SU-DHL-6 (cell line): ENCODE measurements around the gene SMC1A.
A peak's percentile ranks its signal among the peaks of the same experiment; 100 is the strongest.
"Not testable (repeated sequence)": the region's sequence is repeated elsewhere in the genome, so short reads cannot be mapped to it uniquely, and the experiment has no call there.

Experiments used
- H2AFZ ChIP-seq: fragments of 200-600 bp; sonication (generic); 2 replicates; pipeline ENCODE4 v1.6.1; 2014; ENCODE audit warnings: low read depth, mild to moderate bottlenecking, moderate library complexity, mixed read lengths, antibody characterized with exemption, low read length; ENCODE audit not compliant: severe bottlenecking
- H3F3A ChIP-seq: fragments of 200-600 bp; shearing (Covaris generic); 2 replicates; pipeline ENCODE4 v1.6.0; 2016; ENCODE audit warnings: antibody characterized with exemption, mild to moderate bottlenecking; ENCODE audit not compliant: insufficient read depth
- H3K27ac ChIP-seq: fragments of 200-600 bp; sonication (generic); 2 replicates; pipeline ENCODE4 v1.5.1; 2016; ENCODE audit warnings: low read depth, mild to moderate bottlenecking, low read length, moderate library complexity, mixed read lengths
- H3K27me3 ChIP-seq: fragments of 200-600 bp; sonication (generic), shearing (Covaris generic); 2 replicates; pipeline ENCODE4 v1.6.0; 2014; ENCODE audit warnings: mild to moderate bottlenecking, low read length
- H3K36me3 ChIP-seq: fragments of 200-600 bp; sonication (generic); 2 replicates; pipeline ENCODE4 v1.6.1; 2014; ENCODE audit warnings: mild to moderate bottlenecking, low read length, mixed read lengths
- H3K4me2 ChIP-seq: fragments of 300-600, 200-600 bp; shearing (Covaris generic), sonication (generic); 2 replicates; pipeline ENCODE4 v1.6.0; 2014; ENCODE audit warnings: low read length, low read depth, mild to moderate bottlenecking; ENCODE audit not compliant: poor library complexity, severe bottlenecking
- H3K4me3 ChIP-seq: fragments of 200-600 bp; sonication (generic); 2 replicates; pipeline ENCODE4 v1.5.1; 2014; ENCODE audit warnings: antibody characterized with exemption, low read length, mild to moderate bottlenecking, mixed read lengths; ENCODE audit not compliant: insufficient read depth, poor library complexity, severe bottlenecking
- H3K79me2 ChIP-seq: fragments of 200-600 bp; sonication (generic); 2 replicates; pipeline ENCODE4 v1.6.1; 2014; ENCODE audit warnings: mild to moderate bottlenecking, low read length, moderate library complexity; ENCODE audit not compliant: insufficient read depth
- H3K9ac ChIP-seq: fragments of 200-600 bp; sonication (generic); 2 replicates; pipeline ENCODE4 v1.7.0; 2014; ENCODE audit warnings: mild to moderate bottlenecking, low read length
- H3K9me2 ChIP-seq: fragments of 200-600 bp; sonication (generic); replicated peaks from 2 replicates; pipeline ENCODE4 v1.6.1; 2014; ENCODE audit warnings: low read length; ENCODE audit not compliant: insufficient read depth
- H3K9me3 ChIP-seq: fragments of 200-600 bp; sonication (generic); 2 replicates; pipeline ENCODE4 v1.6.1; 2014; ENCODE audit warnings: low read length, mixed read lengths; ENCODE audit not compliant: insufficient read depth
- H4K20me1 ChIP-seq: fragments of 200-600 bp; sonication (generic); 2 replicates; pipeline ENCODE4 v1.6.1; 2014; ENCODE audit warnings: low read depth, mild to moderate bottlenecking, antibody characterized with exemption, low read length, moderate library complexity, mixed read lengths
- EZH2phosphoT487 ChIP-seq: fragments of 200-600 bp; sonication (generic), shearing (Covaris generic); conservative IDR thresholded peaks from 2 replicates; pipeline ENCODE4 v1.6.1; 2018; ENCODE audit warnings: mild to moderate bottlenecking, antibody characterized with exemption, low read length, moderate library complexity, mixed read lengths
- TF ChIP-seq, protein P1 (sequence below): fragments of 200-600 bp; sonication (generic); IDR thresholded peaks from one replicate; pipeline ENCODE4 v1.5.1; 2017; ENCODE audit warnings: antibody characterized with exemption, mild to moderate bottlenecking, low read length, moderate library complexity; ENCODE audit not compliant: insufficient read depth, poor library complexity, severe bottlenecking

The SMC1A gene

GRCh38 chrX:53422086-53422860, at the start of gene SMC1A:
Gene SMC1A, minus strand, starts transcription at chrX:53422654. Its CDS starts 54 bp downstream, at chrX:53422600.
- no peaks in the 10 kb centered on the region for H3K27me3 ChIP-seq
- H3K27ac ChIP-seq: peak within 1 kb of the TSS; percentile 97
- H3F3A ChIP-seq: 0 out of 2 replicates have a peak, but pooled peaks cover 3% of the 10 kb centered on the region
- TF ChIP-seq, protein P1, sequence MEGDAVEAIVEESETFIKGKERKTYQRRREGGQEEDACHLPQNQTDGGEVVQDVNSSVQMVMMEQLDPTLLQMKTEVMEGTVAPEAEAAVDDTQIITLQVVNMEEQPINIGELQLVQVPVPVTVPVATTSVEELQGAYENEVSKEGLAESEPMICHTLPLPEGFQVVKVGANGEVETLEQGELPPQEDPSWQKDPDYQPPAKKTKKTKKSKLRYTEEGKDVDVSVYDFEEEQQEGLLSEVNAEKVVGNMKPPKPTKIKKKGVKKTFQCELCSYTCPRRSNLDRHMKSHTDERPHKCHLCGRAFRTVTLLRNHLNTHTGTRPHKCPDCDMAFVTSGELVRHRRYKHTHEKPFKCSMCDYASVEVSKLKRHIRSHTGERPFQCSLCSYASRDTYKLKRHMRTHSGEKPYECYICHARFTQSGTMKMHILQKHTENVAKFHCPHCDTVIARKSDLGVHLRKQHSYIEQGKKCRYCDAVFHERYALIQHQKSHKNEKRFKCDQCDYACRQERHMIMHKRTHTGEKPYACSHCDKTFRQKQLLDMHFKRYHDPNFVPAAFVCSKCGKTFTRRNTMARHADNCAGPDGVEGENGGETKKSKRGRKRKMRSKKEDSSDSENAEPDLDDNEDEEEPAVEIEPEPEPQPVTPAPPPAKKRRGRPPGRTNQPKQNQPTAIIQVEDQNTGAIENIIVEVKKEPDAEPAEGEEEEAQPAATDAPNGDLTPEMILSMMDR: no peak
- TF ChIP-seq EZH2phosphoT487: no peak
- no peaks in the 10 kb centered on the region; the same call in 1 of the 2 replicates for H3K36me3 ChIP-seq
- H3K9me2 ChIP-seq: no peaks in the 10 kb centered on the region
- peaks cover 47% of the 10 kb centered on the region for H3K79me2 ChIP-seq
- H2AFZ ChIP-seq: no peak within 1 kb of the TSS
- peak within 1 kb of the TSS; percentile 95 for H3K9ac ChIP-seq
- H4K20me1 ChIP-seq: peaks cover 4% of the 10 kb centered on the region; the same call in 1 of the 2 replicates
- H3K4me2 ChIP-seq: peak within 1 kb of the TSS; percentile 90
- H3K9me3 ChIP-seq: no peaks in the 10 kb centered on the region
- peak within 1 kb of the TSS; percentile 83 for H3K4me3 ChIP-seq

- H3K36me3 ChIP-seq: no peaks in the 10 kb centered on the region
- no peak for TF ChIP-seq EZH2phosphoT487
- TF ChIP-seq, protein P1: no peak
- no peak overlapping the region for H3K27ac ChIP-seq
- H3K9me2 ChIP-seq: no peaks in the 10 kb centered on the region
- no peaks in the 10 kb centered on the region for H3K79me2 ChIP-seq
- H3K4me3 ChIP-seq: no peak overlapping the region
- H4K20me1 ChIP-seq: no peaks in the 10 kb centered on the region
- no peak overlapping the region for H3K9ac ChIP-seq
- no peak overlapping the region for H2AFZ ChIP-seq
- no peaks in the 10 kb centered on the region for H3K27me3 ChIP-seq
- H3K9me3 ChIP-seq: no peaks in the 10 kb centered on the region
- H3K4me2 ChIP-seq: no peak overlapping the region
- H3F3A ChIP-seq: no peaks in the 10 kb centered on the region
Measured at GRCh38 chrX:53471346-53471745, 48.9 kb upstream of the SMC1A start.

DNA sequence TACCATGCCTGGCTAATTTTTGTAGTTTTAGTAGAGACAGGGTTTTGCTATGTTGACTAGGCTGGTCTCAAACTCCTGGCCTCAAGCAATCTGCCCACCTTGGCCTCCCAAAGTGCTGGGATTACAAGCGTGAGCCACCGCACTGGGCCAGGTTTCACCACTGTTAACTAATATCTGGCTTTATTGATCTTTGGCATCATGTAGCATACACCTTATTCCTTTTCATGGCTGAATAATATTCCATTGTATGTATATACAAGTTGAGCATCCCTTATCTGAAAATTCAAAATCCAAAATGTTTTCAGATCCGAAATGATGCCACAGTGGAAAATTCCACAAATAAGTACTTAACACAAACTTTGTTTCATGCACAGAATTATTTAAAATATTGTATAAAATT, 46.2 kb upstream of the SMC1A start:
- H3K36me3 ChIP-seq, H3K9ac ChIP-seq, H3F3A ChIP-seq, H3K27me3 ChIP-seq, H3K79me2 ChIP-seq, H4K20me1 ChIP-seq, H3K4me3 ChIP-seq, H3K9me3 ChIP-seq, H2AFZ ChIP-seq, H3K27ac ChIP-seq, H3K9me2 ChIP-seq, H3K4me2 ChIP-seq: not testable (repeated sequence)

- no peaks in the 10 kb centered on the region for H3K79me2 ChIP-seq
Measured at GRCh38 chrX:53458082-53458481, 35.6 kb upstream of the SMC1A start.

More at GRCh38 chrX:53458082-53458481, 35.6 kb upstream of the SMC1A start:
- no peak overlapping the region for H3K4me3 ChIP-seq
- no peaks in the 10 kb centered on the region for H3K9me3 ChIP-seq
- no peak overlapping the region for H3K4me2 ChIP-seq
- no peak overlapping the region for H3K9ac ChIP-seq
- no peaks in the 10 kb centered on the region for H3K36me3 ChIP-seq
- H3F3A ChIP-seq: no peaks in the 10 kb centered on the region
- H4K20me1 ChIP-seq: no peaks in the 10 kb centered on the region
- no peak for TF ChIP-seq EZH2phosphoT487
- TF ChIP-seq, protein P1: no peak
- no peaks in the 10 kb centered on the region for H3K27me3 ChIP-seq
- no peak overlapping the region for H2AFZ ChIP-seq
- H3K27ac ChIP-seq: no peak overlapping the region
- H3K9me2 ChIP-seq: no peaks in the 10 kb centered on the region
